Tibial nerve (tissue), 4 donors: ENCODE measurements around the gene KAZN. TPM values are rescaled to one million over a fixed set of nuclear protein-coding genes. Genes with fewer than 3 reads are reported as not detected.

Experiments
- DNase-seq, 2 donors: peaks; one replicate each; pipeline ENCODE4 v3.0.0-alpha.2; 2019; ENCODE audit warnings: low spot score in 2 of 2
- H3K27ac ChIP-seq, 4 donors: fragments of 200-600 bp; sonication (generic) in 3 of 4; one replicate each; pipeline ENCODE4 v1.5.1; 2017 to 2019; ENCODE audit warnings: mild to moderate bottlenecking in 1 of 4
- H3K27me3 ChIP-seq, 2 donors: fragments of 200-600 bp; sonication (generic) in 1 of 2; one replicate each; pipeline versions ENCODE4 v1.5.1 to v1.6.0; 2017 to 2019
- H3K36me3 ChIP-seq, 3 donors: fragments of 200-600 bp; sonication (generic); one replicate each; pipeline ENCODE4 v1.5.1; 2018 to 2019
- H3K4me1 ChIP-seq, 4 donors: fragments of 200-600 bp; sonication (generic) in 3 of 4; one replicate each; pipeline ENCODE4 v1.5.1; 2017 to 2019
- H3K4me3 ChIP-seq, 4 donors: fragments of 200-600 bp; sonication (generic) in 3 of 4; one replicate each; pipeline ENCODE4 v1.5.1; 2017 to 2019; ENCODE audit warnings: mild to moderate bottlenecking in 1 of 4, moderate library complexity in 1 of 4
- H3K9me3 ChIP-seq, 4 donors: fragments of 200-600 bp; sonication (generic) in 3 of 4; one replicate each; pipeline ENCODE4 v1.5.1; 2017 to 2019
- EP300 ChIP-seq, 2 donors: sonication (generic); formaldehyde crosslinking; IDR thresholded peaks; one replicate each; pipeline ENCODE4 v1.6.1; 2017; ENCODE audit warnings: antibody characterized with exemption in 2 of 2, mild to moderate bottlenecking in 1 of 2
- POLR2A ChIP-seq, 2 donors: fragments of 450-650 bp; IDR thresholded peaks; one replicate each; pipeline ENCODE4 v1.6.1; 2017; ENCODE audit warnings: antibody characterized with exemption in 2 of 2, mild to moderate bottlenecking in 2 of 2, moderate library complexity in 2 of 2
- WGBS, 2 donors: methylation state at CpG; one replicate each; pipeline ENCODE4 v1.1.5; 2018; 5-methylcytosine and 5-hydroxymethylcytosine counted together
- total RNA-seq, 4 donors: library from RNA; depleted of rRNA; stranded (reverse); fragments of >200 nt; gene quantifications; one replicate each; pipeline ENCODE4 v1.1.0, GENCODE V29; 2016
- TF ChIP-seq, protein P1 (sequence below), 5 experiments: fragments of 200-600 bp in 3 of 5; fragments of 450-650 bp in 2 of 5; sonication (generic) in 3 of 5; IDR thresholded peaks; one replicate each; pipeline ENCODE4 v1.5.1; 2016 to 2019; ENCODE audit warnings: antibody characterized with exemption in 5 of 5, mild to moderate bottlenecking in 3 of 5, moderate library complexity in 2 of 5

The KAZN gene
- total RNA-seq, 4 donors from 2014 or later: 16.0 to 29.2 (median 22.2) TPM

- H3K27me3 ChIP-seq: no peaks in the 10 kb centered on the region
- 64 to 75% methylated on average over 9 of the region's 9 CpGs for WGBS, 2 donors
These were observed 202.1 kb downstream of the KAZN start for GRCh38 chr1:14800500-14801076.

DNA sequence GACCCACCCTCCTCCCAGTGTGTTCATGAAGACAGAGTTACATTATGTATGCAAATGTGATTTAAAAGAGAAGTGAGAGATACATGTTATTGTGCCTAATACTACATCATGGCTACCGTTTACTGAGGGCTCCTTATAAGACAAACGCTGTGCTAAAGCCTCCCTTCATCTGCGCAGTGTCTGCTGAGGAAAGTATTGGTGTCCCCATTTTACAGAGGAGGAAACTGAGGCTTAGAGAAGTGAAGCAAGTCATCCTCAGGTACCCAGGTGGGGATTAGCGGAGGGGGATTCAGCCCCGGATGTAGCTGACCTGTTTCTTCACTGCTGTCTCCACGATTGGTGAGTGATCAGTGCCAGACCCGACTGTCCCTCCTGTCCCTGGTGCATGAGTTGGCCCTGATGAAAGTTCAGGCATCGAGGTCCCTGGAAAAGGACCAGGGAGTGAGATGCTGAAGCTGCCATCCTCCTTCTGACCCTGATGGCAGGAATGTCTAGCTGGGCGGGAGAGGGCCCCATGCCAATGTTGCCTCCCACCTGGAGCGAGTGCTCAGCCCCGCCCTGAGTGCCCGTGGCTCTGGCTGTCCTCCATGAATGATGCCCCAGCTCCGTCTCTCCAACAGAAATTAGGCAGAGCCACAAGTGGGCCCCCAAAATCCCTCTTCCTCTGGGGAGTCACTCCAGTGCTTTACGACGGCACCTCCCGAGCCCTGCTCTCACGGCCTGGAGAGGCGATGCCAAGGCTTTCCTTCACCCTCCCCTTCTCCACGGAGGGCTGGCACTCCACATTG lies 204.7 kb downstream of the KAZN start:
- no peak overlapping the region for H3K4me3 ChIP-seq
- no peaks in the 10 kb centered on the region for H3K27me3 ChIP-seq
- peaks cover 0 to 28% (median 4%) of the 10 kb centered on the region in 4 donors for H3K9me3 ChIP-seq
- no peak overlapping the region for H3K27ac ChIP-seq
- TF ChIP-seq POLR2A (IDR thresholded peaks at IDR 0.05) (no peak), EP300 (IDR thresholded peaks at IDR 0.05) (no peak)
- TF ChIP-seq, protein P1, sequence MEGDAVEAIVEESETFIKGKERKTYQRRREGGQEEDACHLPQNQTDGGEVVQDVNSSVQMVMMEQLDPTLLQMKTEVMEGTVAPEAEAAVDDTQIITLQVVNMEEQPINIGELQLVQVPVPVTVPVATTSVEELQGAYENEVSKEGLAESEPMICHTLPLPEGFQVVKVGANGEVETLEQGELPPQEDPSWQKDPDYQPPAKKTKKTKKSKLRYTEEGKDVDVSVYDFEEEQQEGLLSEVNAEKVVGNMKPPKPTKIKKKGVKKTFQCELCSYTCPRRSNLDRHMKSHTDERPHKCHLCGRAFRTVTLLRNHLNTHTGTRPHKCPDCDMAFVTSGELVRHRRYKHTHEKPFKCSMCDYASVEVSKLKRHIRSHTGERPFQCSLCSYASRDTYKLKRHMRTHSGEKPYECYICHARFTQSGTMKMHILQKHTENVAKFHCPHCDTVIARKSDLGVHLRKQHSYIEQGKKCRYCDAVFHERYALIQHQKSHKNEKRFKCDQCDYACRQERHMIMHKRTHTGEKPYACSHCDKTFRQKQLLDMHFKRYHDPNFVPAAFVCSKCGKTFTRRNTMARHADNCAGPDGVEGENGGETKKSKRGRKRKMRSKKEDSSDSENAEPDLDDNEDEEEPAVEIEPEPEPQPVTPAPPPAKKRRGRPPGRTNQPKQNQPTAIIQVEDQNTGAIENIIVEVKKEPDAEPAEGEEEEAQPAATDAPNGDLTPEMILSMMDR (IDR thresholded peaks at IDR 0.05): no peak
- H3K36me3 ChIP-seq: no peaks in the 10 kb centered on the region
- no peak for DNase-seq
- no peaks in the 10 kb centered on the region for H3K4me1 ChIP-seq
- WGBS, 2 donors: 84 to 89% methylated on average over 19 of the region's 19 CpGs

More at GRCh38 chr1:14800500-14801076, 202.1 kb downstream of the KAZN start:
- H3K4me1 ChIP-seq: no peaks in the 10 kb centered on the region
- peaks cover 0 to 3% (median 0%) of the 10 kb centered on the region in 4 donors for H3K9me3 ChIP-seq
- no peak overlapping the region for H3K27ac ChIP-seq
- H3K4me3 ChIP-seq: no peak overlapping the region
- TF ChIP-seq, protein P1 (IDR thresholded peaks at IDR 0.05): no peak
- TF ChIP-seq EP300 (IDR thresholded peaks at IDR 0.05) (no peak), POLR2A (IDR thresholded peaks at IDR 0.05) (no peak)
- DNase-seq: no peak
- H3K36me3 ChIP-seq: no peaks in the 10 kb centered on the region

DNA sequence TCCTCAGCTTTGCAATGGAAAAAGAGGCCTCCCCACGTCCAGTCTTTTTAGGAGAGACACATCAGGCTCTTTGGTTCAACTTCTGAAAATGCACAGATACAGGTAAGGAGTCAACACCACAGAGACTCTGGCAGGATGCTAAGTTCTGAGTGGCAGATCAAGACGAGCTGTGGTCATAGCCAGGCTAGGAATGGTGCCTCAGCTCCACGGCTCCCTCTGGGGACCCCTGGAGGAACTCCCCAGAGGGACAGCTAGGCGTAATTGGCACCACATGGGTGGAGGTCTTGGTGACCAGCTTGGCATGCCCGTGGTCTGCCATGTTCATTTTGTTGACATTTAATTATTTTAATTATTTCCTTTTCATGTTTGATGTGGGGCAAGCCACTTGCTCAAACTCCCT lies 206.1 kb downstream of the KAZN start:
- Histone ChIP-seq H3K36me3 (no peaks in the 10 kb centered on the region), H3K27ac (no peak overlapping the region), H3K4me3 (no peak overlapping the region), H3K27me3 (no peaks in the 10 kb centered on the region), H3K9me3 (peaks cover 0 to 38% (median 4%) of the 10 kb centered on the region in 4 donors), H3K4me1 (no peaks in the 10 kb centered on the region)
- DNase-seq: no peak
- WGBS, 2 donors: 62 to 63% methylated on average over 5 of the region's 5 CpGs
- TF ChIP-seq EP300 (IDR thresholded peaks at IDR 0.05): no peak
- no peak for TF ChIP-seq POLR2A (IDR thresholded peaks at IDR 0.05)

DNA sequence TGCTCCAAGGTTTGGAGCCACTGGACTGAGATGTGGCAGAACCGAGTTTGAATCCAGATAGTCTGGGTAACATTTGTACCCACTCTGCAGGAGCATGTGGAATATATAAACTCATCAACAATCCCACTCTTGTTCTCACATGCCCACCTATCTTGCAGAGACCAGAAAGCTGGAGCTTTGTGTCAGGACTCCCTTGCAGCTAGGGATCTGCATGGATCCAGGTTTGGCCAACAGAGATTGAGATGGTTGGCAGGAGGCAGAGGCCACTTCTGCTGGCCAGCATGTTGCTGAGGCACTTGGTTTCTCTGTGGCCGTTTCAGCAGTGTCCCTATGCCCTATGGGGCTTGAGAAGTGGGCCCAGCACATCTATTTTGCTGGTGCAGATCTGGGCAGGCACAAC lies 208.3 kb downstream of the KAZN start:
- no peak for DNase-seq
- Histone ChIP-seq H3K27me3 (no peaks in the 10 kb centered on the region), H3K4me1 (peaks cover 0 to 3% (median 0%) of the 10 kb centered on the region in 4 donors), H3K36me3 (no peaks in the 10 kb centered on the region), H3K4me3 (no peak overlapping the region), H3K27ac (no peak overlapping the region), H3K9me3 (peaks cover 0 to 38% (median 4%) of the 10 kb centered on the region in 4 donors)
- 82 to 100% methylated on average over 1 to 2 of the region's 2 CpGs for WGBS, 2 donors
- TF ChIP-seq, protein P1 (IDR thresholded peaks at IDR 0.05): no peak
- TF ChIP-seq POLR2A (IDR thresholded peaks at IDR 0.05) (no peak), EP300 (IDR thresholded peaks at IDR 0.05) (no peak)

DNA sequence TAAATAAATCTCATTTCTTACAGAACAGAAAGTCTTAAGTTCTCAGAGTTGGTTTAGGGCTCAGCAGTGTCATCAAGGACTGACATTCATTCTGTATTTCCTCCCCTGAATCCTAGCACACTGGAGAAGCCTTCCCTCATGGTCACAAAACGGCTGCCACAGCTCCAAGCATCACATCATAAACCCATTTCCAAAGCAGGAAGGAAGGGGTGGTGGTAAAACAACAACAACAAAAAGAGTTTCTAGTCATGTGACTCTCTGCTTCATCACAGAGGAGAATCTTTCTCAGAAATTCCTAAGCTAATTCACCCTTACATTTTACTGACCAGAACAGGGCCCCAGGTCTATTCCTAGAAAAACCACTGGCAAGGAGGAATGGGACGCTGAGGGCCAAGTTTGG lies 210.3 kb downstream of the KAZN start:
- DNase-seq: no peak
- no peak overlapping the region for H3K27ac ChIP-seq
- H3K4me1 ChIP-seq: peaks cover 0 to 3% (median 0%) of the 10 kb centered on the region in 4 donors
- WGBS, 2 donors: 72 to 93% methylated on average over 2 of the region's 2 CpGs
- H3K4me3 ChIP-seq: no peak overlapping the region
- peaks cover 0 to 38% (median 4%) of the 10 kb centered on the region in 4 donors for H3K9me3 ChIP-seq
- H3K36me3 ChIP-seq: no peaks in the 10 kb centered on the region
- no peak for TF ChIP-seq POLR2A (IDR thresholded peaks at IDR 0.05)
- TF ChIP-seq EP300 (IDR thresholded peaks at IDR 0.05): no peak
- TF ChIP-seq, protein P1 (IDR thresholded peaks at IDR 0.05): no peak
- no peaks in the 10 kb centered on the region for H3K27me3 ChIP-seq
